Prostate gland (tissue), 2 donors: ENCODE results near the gene PRKCI.

Experiments
- POLR2A ChIP-seq: fragments of 450-650 bp; IDR thresholded peaks from one replicate; pipeline ENCODE4 v1.6.1; 2016; ENCODE audit warnings: antibody characterized with exemption, mild to moderate bottlenecking
- TF ChIP-seq, protein P1 (sequence below), 4 experiments: fragments of 200-600 bp in 2 of 4; fragments of 450-650 bp in 2 of 4; sonication (generic) in 2 of 4; IDR thresholded peaks; 1 replicate in 3 of 4; 2 replicates in 1 of 4; pipeline ENCODE4 v1.5.1; 2016 to 2019; ENCODE audit warnings: antibody characterized with exemption in 4 of 4, mild to moderate bottlenecking in 2 of 4, moderate library complexity in 2 of 4

DNA sequence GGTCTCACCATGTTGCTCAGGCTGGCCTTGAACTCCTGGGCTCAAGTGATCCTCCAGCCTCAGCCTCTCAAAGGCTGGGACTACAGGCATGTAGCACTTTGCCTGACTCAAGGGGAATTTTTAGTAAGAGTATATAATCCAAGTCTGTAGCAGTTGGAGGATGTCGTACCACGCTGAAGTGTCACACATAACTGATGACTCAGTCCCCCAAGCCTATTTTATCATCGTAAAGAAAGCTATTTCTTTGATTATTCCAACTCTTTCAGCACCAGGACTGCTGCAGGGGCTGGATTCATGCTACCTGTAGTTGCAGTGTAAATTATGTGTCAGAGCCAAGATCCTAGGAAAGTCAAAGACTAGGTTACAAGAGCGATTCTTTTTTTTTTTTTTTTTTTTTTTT, 1.4 kb upstream of the PRKCI start:
- TF ChIP-seq, protein P1, sequence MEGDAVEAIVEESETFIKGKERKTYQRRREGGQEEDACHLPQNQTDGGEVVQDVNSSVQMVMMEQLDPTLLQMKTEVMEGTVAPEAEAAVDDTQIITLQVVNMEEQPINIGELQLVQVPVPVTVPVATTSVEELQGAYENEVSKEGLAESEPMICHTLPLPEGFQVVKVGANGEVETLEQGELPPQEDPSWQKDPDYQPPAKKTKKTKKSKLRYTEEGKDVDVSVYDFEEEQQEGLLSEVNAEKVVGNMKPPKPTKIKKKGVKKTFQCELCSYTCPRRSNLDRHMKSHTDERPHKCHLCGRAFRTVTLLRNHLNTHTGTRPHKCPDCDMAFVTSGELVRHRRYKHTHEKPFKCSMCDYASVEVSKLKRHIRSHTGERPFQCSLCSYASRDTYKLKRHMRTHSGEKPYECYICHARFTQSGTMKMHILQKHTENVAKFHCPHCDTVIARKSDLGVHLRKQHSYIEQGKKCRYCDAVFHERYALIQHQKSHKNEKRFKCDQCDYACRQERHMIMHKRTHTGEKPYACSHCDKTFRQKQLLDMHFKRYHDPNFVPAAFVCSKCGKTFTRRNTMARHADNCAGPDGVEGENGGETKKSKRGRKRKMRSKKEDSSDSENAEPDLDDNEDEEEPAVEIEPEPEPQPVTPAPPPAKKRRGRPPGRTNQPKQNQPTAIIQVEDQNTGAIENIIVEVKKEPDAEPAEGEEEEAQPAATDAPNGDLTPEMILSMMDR (IDR thresholded peaks at IDR 0.05): no peak
- TF ChIP-seq POLR2A: no peak
